GM04503 (cell line): Measurements from ENCODE around the gene LCN1.
"Not testable (repeated sequence)": the region's sequence is repeated elsewhere in the genome, so short reads cannot be mapped to it uniquely, and the experiment has no call there.

Source experiments
- DNase-seq: peaks from one replicate; pipeline ENCODE4 v3.0.0-alpha.2; 2012; ENCODE audit warnings: low read depth

LCN1 gene

DNA sequence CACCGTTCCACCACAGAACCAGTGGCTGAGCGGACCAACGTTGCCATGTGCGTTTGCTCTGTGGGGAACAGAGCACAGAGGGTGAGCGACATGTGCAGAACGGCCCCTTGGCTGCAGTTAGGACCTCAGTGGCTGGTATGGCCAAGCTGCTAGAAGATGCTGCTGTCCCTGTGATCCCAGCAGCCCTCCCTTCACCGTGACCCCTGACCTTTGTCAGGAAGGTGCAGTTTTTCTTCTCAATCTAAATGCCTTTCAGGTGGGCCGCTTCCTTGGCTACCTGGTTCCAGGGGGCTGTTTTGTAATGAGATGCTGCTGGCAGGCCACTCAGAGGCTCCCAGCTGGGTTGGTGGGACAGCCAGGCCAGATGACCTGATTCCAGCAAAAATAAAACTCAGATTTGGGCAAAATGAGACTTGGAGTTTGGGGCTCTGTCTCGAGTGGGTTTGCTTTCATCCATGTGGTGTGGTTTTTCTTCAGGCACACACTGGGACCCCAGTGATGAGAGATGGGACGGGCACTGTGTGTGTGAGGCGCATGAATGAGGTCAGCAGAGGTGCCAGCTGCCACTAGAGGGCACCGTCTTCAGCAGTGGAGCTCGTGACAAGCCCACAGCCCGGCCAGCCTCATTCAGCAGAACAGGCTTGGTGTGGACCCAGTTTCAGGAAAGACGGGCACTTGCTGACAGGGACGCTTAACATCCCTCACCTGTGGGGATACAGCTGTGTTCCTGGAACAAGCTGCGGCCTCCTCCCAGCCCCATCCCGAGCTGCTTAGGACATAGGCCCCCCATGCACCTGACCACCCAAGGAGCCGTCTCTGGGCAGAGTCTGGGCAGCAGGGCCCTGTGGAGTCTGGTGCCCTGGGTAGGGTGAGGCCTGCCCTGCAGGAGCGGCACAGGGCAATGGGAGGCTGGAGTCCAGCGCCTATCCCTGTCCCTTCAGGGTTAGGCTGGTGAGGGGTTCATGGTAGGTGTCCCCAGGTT is 16.7 kb upstream of the LCN1 start:
- no peak for DNase-seq

- no peak for DNase-seq
These were observed 15.6 kb upstream of the LCN1 start for GRCh38 chr9:135505406-135506187.

DNA sequence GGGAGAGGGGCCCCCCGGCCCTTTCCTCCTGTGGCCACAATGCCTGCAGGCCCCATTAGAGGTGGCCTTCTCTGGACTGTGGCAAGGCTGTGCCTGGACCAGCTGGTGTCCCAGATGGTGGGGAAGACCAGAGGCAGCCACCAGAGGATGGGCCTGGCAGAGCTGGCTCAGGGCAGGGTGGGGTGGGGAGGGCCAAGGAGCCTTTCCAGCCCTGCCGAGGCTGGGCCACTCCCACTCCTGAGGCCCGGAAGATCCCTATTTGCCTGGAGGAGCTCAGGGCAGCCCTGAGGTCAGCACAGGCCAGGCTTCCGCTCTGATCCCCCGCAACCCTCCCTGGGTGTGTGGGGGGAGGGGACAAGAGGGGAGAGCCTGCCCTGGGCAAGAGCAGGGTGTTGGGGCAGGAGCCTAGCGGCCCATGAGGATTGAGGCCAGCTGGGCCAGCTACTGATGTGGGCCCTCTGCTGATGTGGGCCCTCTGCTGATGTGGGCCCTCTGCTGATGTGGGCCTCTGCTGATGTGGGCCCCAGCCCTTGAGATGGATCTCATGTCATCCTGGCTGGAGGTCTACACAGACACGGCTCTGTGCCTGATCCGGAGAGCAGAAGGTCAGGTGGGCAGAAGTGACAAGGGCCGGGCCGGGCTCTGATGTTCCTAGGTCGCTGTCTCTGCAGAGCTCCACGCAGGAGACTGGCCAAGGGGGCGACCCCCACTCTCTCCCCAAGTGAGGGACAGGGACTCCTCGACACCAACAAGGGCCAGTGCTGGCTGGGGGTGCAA is 14.7 kb upstream of the LCN1 start:
- DNase-seq, result no peak

DNA sequence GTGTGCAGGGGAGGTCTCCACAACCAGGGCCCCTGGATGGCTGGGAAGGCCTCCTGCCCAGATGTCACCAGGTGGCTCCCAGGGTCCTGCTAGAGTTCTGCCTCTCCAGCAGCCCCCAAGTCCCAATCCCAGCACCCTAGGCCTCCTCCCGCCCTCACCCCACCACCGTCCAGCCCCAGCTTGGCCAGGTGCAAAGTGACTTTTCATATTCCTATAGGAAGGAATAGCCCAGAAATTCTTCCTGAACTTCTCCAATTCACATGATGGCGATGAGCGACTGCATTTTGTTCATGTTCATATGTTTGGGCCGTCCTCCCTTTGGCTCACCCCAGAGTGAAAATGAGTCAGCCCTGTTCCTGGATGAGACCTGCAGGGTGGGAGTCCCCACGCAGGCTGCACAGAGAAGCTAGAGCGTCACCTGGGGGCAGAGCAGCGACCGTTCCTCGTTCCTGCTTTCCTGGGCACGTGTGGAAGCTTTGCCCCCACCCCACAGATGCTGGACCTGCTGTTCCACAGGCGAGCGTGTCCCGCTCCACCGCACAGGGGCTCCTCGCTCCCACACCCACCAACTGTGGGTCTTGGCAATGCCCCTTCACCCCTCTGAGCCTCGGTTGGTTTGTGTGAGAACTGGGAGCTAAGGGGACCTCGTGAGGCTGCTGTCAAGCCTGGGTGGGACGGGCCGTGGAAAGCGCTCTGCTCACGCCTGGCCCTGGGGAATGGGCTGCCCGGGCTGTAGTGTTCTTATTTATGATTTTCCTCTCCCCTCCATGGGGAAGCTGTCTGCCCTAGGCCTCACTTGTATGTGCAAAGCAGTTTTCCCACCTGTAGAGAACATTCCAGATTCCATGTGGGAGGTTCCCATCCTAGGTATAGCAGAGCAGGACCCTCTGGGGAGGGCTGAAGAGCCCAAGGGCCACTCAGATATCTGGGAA is 13.9 kb upstream of the LCN1 start:
- DNase-seq, result no peak

GRCh38 chr9:135508211-135508820 is 12.9 kb upstream of the LCN1 start:
- no peak for DNase-seq

- DNase-seq, result no peak
These were observed 11.8 kb upstream of the LCN1 start for GRCh38 chr9:135509458-135509857.

GRCh38 chr9:135512241-135512603 is 9.0 kb upstream of the LCN1 start:
- no peak for DNase-seq

DNA sequence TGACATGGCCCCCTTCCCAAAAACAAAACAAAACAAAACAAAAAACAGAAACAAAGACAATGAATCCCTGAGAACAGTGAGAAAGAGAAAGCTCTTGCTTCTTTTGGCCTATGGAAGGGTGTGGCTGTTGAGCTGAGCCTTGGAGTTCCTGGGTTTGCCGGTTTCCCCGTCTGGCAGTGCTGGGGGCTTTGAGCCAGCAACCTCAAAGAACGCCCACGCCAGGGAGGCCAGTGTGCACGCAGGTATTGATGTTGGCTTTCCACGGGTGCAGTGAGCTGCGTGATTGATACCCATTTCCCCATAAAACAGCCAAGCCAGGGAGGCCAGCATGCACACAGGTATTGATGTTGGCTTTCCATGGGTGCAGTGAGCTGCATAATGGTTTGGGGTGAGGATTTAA is 8.3 kb upstream of the LCN1 start:
- no peak for DNase-seq

GRCh38 chr9:135513351-135513846 is 7.8 kb upstream of the LCN1 start:
- DNase-seq, result no peak

DNA sequence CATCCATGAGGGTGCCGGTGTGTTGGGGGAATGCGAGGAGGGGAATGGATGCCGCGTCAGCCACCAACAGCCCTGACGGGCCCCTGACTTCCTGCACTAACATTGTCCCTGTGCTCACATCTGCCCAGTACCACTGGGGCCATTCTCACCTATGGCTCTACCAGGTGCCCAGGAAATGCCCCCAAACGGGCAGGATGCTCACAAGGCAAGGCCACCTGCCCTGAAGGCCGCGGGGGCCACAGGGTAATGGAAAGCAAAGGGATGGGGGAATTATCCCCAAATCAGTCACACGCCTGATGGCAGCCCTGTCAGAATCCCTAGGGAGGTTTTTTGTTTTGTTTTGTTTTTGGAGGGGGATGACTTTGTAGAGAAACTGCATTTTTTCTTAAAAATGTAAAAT is 7.3 kb upstream of the LCN1 start:
- not testable (repeated sequence) for DNase-seq

GRCh38 chr9:135514342-135515082 is 6.7 kb upstream of the LCN1 start:
- no peak for DNase-seq

GRCh38 chr9:135515083-135515951 is 5.9 kb upstream of the LCN1 start:
- no peak for DNase-seq

DNA sequence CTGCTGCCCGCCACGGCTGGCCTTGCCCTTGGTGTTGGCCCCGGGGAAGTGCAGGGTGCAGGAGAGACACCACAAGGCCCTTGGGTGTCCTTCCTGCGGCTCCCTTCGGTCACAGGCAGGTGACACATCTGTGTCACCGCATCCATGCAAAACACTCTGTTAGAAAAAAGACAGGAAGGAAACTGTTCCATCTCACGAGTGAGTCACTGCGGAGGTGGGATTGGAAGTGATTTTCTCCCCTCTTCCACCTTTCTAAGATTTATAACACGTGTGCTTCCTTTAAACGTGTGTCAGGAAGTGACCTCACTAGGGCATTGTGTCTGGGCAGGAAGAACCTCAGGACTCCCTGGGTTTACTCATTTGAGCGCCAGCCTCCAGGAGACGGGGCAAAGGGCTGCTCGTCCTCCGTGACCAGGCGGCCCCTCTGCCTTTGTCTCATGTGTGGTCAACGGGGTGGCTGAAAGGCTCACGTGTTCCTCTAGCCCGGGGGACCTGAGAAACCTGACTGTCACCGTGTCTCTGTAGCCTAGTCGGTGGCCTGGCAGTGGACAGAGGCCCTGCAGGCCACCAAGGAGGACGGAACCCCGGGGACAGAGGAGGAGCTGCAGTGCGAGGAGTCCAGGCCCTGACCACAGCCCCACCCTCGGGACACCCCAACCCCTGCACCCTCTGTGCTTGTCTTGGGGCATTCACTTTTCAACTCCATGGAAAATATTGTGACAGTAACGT is 4.9 kb upstream of the LCN1 start:
- no peak for DNase-seq

GRCh38 chr9:135517407-135517822 is 3.8 kb upstream of the LCN1 start:
- no peak for DNase-seq

GRCh38 chr9:135519179-135519971 is 1.9 kb upstream of the LCN1 start:
- DNase-seq, result no peak

DNA sequence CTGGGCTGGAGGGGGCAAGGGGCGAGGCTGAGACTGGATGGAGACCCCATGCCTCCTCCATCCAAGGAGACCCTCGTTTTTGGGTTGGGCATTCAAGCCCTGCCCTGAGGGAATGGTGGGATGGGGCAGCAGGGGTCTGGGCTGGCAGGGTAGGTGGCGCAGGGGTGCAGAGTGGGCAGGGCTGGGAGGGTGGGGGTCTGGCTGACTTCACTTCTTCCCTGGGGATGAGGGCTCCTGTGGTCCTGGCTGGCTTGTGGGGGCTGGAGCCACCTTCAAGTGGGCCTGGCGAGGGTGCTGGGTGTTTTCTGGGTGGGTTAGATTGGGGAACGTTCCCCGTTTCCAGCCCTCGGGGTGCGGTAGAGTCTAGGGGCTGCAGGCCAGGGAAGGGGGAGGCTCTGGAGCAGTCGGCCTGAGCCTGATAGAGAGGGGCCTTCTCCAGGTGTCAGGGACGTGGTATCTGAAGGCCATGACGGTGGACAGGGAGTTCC is 412 bp downstream of the LCN1 start:
- no peak for DNase-seq
